CD14-positive monocyte (primary cell): ENCODE data around the gene FRG1. TPM values are rescaled to one million over a fixed set of nuclear protein-coding genes. Genes with fewer than 3 reads are reported as not detected.
A peak's percentile ranks its signal among the peaks of the same experiment; 100 is the strongest.
"Not testable (repeated sequence)": the region's sequence is repeated elsewhere in the genome, so short reads cannot be mapped to it uniquely, and the experiment has no call there.

Source experiments
- DNase-seq, 3 donors: peaks; one replicate each; pipeline ENCODE4 v3.0.0-alpha.2; 2011 to 2022
- H2AFZ ChIP-seq: 2 replicates; pipeline ENCODE4 v1.6.0; 2012; ENCODE audit warnings: mild to moderate bottlenecking, low read depth, low read length, inconsistent platforms; ENCODE audit not compliant: insufficient read depth, poor library complexity, severe bottlenecking
- H3K27ac ChIP-seq, 2 donors: 1 replicate in 1 of 2; 2 replicates in 1 of 2; pipeline ENCODE4 v1.5.1; 2012 to 2013; ENCODE audit warnings: low read length in 2 of 2, control low read depth in 1 of 2, inconsistent platforms in 1 of 2, low read depth in 1 of 2, mild to moderate bottlenecking in 1 of 2
- H3K27me3 ChIP-seq, 2 donors: one replicate each; pipeline versions ENCODE4 v1.6.0 to v1.6.1; 2011 to 2013; ENCODE audit warnings: low read length in 2 of 2; ENCODE audit not compliant: control insufficient read depth in 2 of 2, insufficient read depth in 2 of 2
- H3K36me3 ChIP-seq, 2 donors: replicated peaks in 1 of 2; 1 replicate in 1 of 2; 2 replicates in 1 of 2; pipeline versions ENCODE4 v1.5.1 to v1.6.1; 2012 to 2013; ENCODE audit warnings: low read length in 2 of 2, control low read depth in 1 of 2, inconsistent platforms in 1 of 2, mild to moderate bottlenecking in 1 of 2; ENCODE audit not compliant: insufficient read depth in 2 of 2, control insufficient read depth in 1 of 2
- H3K4me1 ChIP-seq, 2 donors: 1 replicate in 1 of 2; 2 replicates in 1 of 2; pipeline versions ENCODE4 v1.5.1 to v1.6.1; 2012 to 2013; ENCODE audit warnings: low read length in 2 of 2, control low read depth in 1 of 2, inconsistent platforms in 1 of 2, mild to moderate bottlenecking in 1 of 2, moderate library complexity in 1 of 2; ENCODE audit not compliant: insufficient read depth in 2 of 2, control insufficient read depth in 1 of 2
- H3K4me2 ChIP-seq: replicated peaks from 2 replicates; pipeline ENCODE3; 2012; ENCODE audit warnings: low read length, moderate library complexity, mild to moderate bottlenecking; ENCODE audit not compliant: poor library complexity, severe bottlenecking; ENCODE audit errors: extremely low read depth
- H3K4me3 ChIP-seq, 3 experiments: fragments of 200-600 bp in 1 of 3; sonication (generic) in 1 of 3; replicated peaks in 1 of 3; 1 replicate in 2 of 3; 2 replicates in 1 of 3; pipeline ENCODE4 v1.5.1; 2011 to 2013; ENCODE audit warnings: low read length in 3 of 3, mild to moderate bottlenecking in 3 of 3, control low read depth in 2 of 3, low read depth in 2 of 3, inconsistent platforms in 1 of 3, moderate library complexity in 1 of 3
- H3K79me2 ChIP-seq: 2 replicates; pipeline ENCODE4 v1.6.0; 2012; ENCODE audit warnings: mild to moderate bottlenecking, control low read depth, inconsistent platforms, low read length, moderate library complexity; ENCODE audit not compliant: insufficient read depth
- H3K9ac ChIP-seq: 2 replicates; pipeline ENCODE4 v1.6.0; 2017; ENCODE audit warnings: low read length, mild to moderate bottlenecking; ENCODE audit not compliant: insufficient read depth, poor library complexity, severe bottlenecking
- H3K9me3 ChIP-seq, 2 donors: replicated peaks in 1 of 2; 1 replicate in 1 of 2; 2 replicates in 1 of 2; pipeline versions ENCODE4 v1.5.1 to v1.6.1; 2012 to 2013; ENCODE audit warnings: low read length in 2 of 2, control low read depth in 1 of 2; ENCODE audit not compliant: control insufficient read depth in 1 of 2, insufficient read depth in 1 of 2
- H4K20me1 ChIP-seq: 2 replicates; pipeline ENCODE4 v1.6.0; 2012; ENCODE audit warnings: mild to moderate bottlenecking, low read length, control low read depth, moderate library complexity; ENCODE audit not compliant: insufficient read depth
- H3K27ac Mint-ChIP-seq, 7 donors: one replicate each; pipeline ENCODE4 v1.8.0; 2020; ENCODE audit warnings: mild to moderate bottlenecking in 7 of 7, mixed read lengths in 7 of 7, moderate library complexity in 6 of 7, inconsistent platforms in 2 of 7
- H3K27me3 Mint-ChIP-seq, 3 donors: one replicate each; pipeline ENCODE4 v1.8.0; 2021 to 2022; ENCODE audit warnings: low read depth in 3 of 3, mild to moderate bottlenecking in 3 of 3, mixed read lengths in 3 of 3, moderate library complexity in 3 of 3, inconsistent platforms in 1 of 3
- H3K36me3 Mint-ChIP-seq, 2 donors: one replicate each; pipeline ENCODE4 v1.8.0; 2020; ENCODE audit warnings: mixed read lengths in 2 of 2, inconsistent platforms in 1 of 2, mild to moderate bottlenecking in 1 of 2
- H3K4me1 Mint-ChIP-seq: one replicate; pipeline ENCODE4 v1.8.0; 2020; ENCODE audit warnings: mild to moderate bottlenecking, mixed read lengths
- H3K4me3 Mint-ChIP-seq, 2 donors: one replicate each; pipeline ENCODE4 v1.8.0; 2020; ENCODE audit warnings: mild to moderate bottlenecking in 2 of 2, mixed read lengths in 2 of 2, moderate library complexity in 1 of 2
- H3K9me3 Mint-ChIP-seq, 7 donors: one replicate each; pipeline ENCODE4 v1.8.0; 2020 to 2022; ENCODE audit warnings: mixed read lengths in 7 of 7, mild to moderate bottlenecking in 6 of 7, moderate library complexity in 6 of 7, inconsistent platforms in 2 of 7
- WGBS: methylation state at CpG from one replicate; pipeline ENCODE4 v1.1.5; 2013; ENCODE audit warnings: missing lambda C conversion rate; ENCODE audit not compliant: insufficient coverage; 5-methylcytosine and 5-hydroxymethylcytosine counted together
- intact Hi-C, 2 donors: fragments of 100-400 bp; cut with micrococcal nuclease; formaldehyde crosslinking; loops; one replicate each; pipeline versions ENCODE4 v1.15.0 to v1.15.1; 2023
- polyA plus RNA-seq, 3 donors: library from polyadenylated mRNA; depleted of rRNA in 1 of 3; unstranded in 2 of 3; stranded (reverse) in 1 of 3; fragments of 300-500 nt in 2 of 3; fragments of >200 nt in 1 of 3; fragmentation: Illumina TruSeq in 2 of 3; gene quantifications; 1 replicate in 2 of 3; 2 replicates in 1 of 3; pipeline ENCODE4 v1.2.3, GENCODE V29; 2012 to 2021
- TF ChIP-seq, protein P1 (sequence below): fragments of 200-600 bp; IDR thresholded peaks from one replicate; pipeline ENCODE4 v1.8.0; 2022; ENCODE audit warnings: antibody characterized with exemption, mild to moderate bottlenecking

Gene FRG1
- polyA plus RNA-seq, 3 donors, result 26.0 to 46.0 (median 45.8) TPM

DNA sequence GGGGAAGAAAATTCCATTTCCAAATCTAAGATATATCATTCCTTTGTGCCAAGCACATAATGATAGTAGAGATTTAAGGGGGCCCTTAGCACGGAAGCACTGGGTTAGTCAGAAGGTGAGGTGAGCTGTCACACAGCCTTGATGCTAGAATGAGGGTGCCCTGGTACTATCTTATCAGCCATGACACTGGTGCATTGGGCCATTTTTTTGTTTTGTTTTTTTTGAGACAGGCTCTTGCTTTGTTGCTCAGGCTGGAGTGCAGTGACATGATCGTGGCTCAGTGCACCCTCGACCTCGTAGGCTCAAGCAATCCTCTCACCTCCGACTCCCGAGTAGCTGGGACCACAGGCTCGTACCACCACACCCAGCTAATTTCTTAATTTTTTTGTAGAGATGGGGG lies 7.8 kb downstream of the FRG1 start:
- H3K9me3 ChIP-seq, intact Hi-C loops, H3K27ac ChIP-seq, H3K27me3 Mint-ChIP-seq, H3K4me3 Mint-ChIP-seq, H3K4me1 ChIP-seq, H3K9ac ChIP-seq, DNase-seq, H3K9me3 Mint-ChIP-seq, H3K27me3 ChIP-seq, H3K4me3 ChIP-seq, H3K4me2 ChIP-seq, H2AFZ ChIP-seq: not testable (repeated sequence)
- Histone ChIP-seq H4K20me1 (peaks cover 18% of the 10 kb centered on the region), H3K79me2 (peaks cover 68% of the 10 kb centered on the region), H3K36me3 (peaks cover 7 to 62% of the 10 kb centered on the region in 2 donors)
- peak overlapping the region in 2 of 7 donors; percentile 46 to 56 for H3K27ac Mint-ChIP-seq
- WGBS, result 86% methylated on average over 1 of the region's 7 CpGs
- H3K36me3 Mint-ChIP-seq, result peaks cover 48 to 73% of the 10 kb centered on the region in 2 donors
- peaks cover 12% of the 10 kb centered on the region for H3K4me1 Mint-ChIP-seq

- H3K9me3 Mint-ChIP-seq, result peaks cover 24 to 41% (median 31%) of the 10 kb centered on the region in 7 donors
- not testable (repeated sequence) for H3K4me2 ChIP-seq
- no CpG with 5 or more reads among the region's 1 CpG for WGBS
Measured at GRCh38 chr4:189969291-189969690, 28.6 kb downstream of the FRG1 start.

DNA sequence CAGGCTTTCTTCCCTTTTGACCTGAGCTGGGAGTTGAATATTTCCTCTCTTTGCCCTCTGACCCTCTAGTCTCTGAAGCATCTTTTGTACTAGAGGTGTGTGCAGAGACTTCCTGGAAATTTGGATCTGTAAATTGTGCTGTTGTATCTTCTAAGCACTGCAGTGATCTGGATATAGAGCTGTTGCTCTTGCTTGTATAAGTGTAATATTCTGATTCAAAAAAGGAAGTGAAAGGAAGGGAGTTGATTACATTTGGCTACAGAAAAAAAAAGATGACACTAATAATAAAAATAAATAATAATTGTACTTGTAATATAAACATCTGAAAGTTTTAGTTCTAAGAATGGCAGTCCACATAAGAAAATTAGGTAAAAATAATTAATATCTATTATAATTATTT lies 33.0 kb downstream of the FRG1 start:
- Histone ChIP-seq H3K4me2 (no peak overlapping the region), H2AFZ (no peak overlapping the region), H3K27me3 (no peaks in the 10 kb centered on the region), H3K36me3 (no peaks in the 10 kb centered on the region), H3K79me2 (no peaks in the 10 kb centered on the region), H3K4me1 (no peaks in the 10 kb centered on the region), H3K9ac (no peak overlapping the region), H4K20me1 (no peaks in the 10 kb centered on the region), H3K4me3 (no peak overlapping the region), H3K9me3 (no peaks in the 10 kb centered on the region), H3K27ac (no peak overlapping the region)
- no peaks in the 10 kb centered on the region for H3K36me3 Mint-ChIP-seq
- H3K4me3 Mint-ChIP-seq, result no peak overlapping the region
- peaks cover 3 to 25% (median 4%) of the 10 kb centered on the region in 3 donors for H3K27me3 Mint-ChIP-seq
- no peaks in the 10 kb centered on the region for H3K4me1 Mint-ChIP-seq
- no peak for DNase-seq
- intact Hi-C loops, result no loop called here
- TF ChIP-seq, protein P1, sequence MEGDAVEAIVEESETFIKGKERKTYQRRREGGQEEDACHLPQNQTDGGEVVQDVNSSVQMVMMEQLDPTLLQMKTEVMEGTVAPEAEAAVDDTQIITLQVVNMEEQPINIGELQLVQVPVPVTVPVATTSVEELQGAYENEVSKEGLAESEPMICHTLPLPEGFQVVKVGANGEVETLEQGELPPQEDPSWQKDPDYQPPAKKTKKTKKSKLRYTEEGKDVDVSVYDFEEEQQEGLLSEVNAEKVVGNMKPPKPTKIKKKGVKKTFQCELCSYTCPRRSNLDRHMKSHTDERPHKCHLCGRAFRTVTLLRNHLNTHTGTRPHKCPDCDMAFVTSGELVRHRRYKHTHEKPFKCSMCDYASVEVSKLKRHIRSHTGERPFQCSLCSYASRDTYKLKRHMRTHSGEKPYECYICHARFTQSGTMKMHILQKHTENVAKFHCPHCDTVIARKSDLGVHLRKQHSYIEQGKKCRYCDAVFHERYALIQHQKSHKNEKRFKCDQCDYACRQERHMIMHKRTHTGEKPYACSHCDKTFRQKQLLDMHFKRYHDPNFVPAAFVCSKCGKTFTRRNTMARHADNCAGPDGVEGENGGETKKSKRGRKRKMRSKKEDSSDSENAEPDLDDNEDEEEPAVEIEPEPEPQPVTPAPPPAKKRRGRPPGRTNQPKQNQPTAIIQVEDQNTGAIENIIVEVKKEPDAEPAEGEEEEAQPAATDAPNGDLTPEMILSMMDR, result no peak
- H3K27ac Mint-ChIP-seq, result no peak overlapping the region
- H3K9me3 Mint-ChIP-seq, result peaks cover 0 to 6% (median 3%) of the 10 kb centered on the region in 7 donors

More at GRCh38 chr4:189969291-189969690, 28.6 kb downstream of the FRG1 start:
- H3K27me3 ChIP-seq, H3K36me3 ChIP-seq, H4K20me1 ChIP-seq, H3K9me3 ChIP-seq, intact Hi-C loops, H3K4me3 Mint-ChIP-seq, H3K27ac Mint-ChIP-seq, H3K27ac ChIP-seq, H3K4me1 ChIP-seq, H3K27me3 Mint-ChIP-seq, H3K9ac ChIP-seq, DNase-seq, H2AFZ ChIP-seq, H3K79me2 ChIP-seq, H3K4me3 ChIP-seq, H3K36me3 Mint-ChIP-seq, H3K4me1 Mint-ChIP-seq: not testable (repeated sequence)
